GM19438 (cell line): ENCODE measurements around the gene FOXO4.

Source experiments
- ATAC-seq: cut with Tn5 transposase; IDR thresholded peaks from one replicate; pipeline ENCODE4 v1.9.1; 2021; ENCODE audit warnings: low read depth; ENCODE audit not compliant: unreplicated experiment

Gene FOXO4

GRCh38 chrX:71131510-71131909 lies 35.9 kb downstream of the FOXO4 start:
- ATAC-seq = no peak

DNA sequence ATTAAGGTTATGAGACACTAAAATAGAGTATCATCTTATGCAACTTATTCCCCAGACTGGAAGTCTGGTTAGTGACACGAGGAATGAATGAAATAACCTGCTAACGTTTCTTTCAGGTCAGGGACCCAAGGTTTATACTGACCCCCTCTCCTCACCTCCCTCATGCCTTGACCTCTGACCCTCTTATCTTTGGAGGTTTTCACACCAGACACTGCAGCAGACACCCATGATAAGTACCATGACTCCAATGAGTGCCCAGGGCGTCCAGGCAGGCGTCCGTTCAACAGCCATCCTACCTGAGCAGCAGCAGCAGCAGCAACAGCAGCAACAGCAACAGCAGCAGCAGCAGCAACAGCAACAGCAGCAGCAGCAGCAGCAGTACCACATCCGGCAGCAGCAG lies 44.8 kb downstream of the FOXO4 start:
- ATAC-seq = no peak

GRCh38 chrX:71143508-71143907 lies 47.9 kb downstream of the FOXO4 start:
- no peak for ATAC-seq

DNA sequence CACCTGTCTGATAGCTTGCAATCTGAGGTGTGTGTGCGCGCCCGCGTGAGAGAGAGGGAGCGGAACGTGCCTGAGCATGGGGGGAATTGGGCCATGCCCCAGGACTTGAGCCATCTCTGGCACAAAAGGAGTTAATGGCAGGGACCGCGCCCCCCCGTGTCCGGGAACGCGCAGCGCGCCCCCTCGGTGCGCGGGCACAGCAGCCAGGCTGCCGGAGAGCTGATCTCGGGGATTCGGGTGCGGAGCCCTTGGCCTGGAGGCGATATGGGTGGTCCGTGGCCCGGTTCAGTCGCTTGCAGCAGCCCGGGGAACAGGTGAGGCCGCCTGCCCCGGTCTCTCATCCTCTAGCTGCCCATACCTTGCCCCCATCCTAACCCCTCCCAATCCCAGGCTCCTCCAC lies 49.0 kb downstream of the FOXO4 start, which contains the start of gene NLGN3:
TSS of gene NLGN3 (plus strand) at position 191 of the 400 bp plus-strand sequence. CDS start 2,909 bp downstream, outside the sequence.
- ATAC-seq = no peak

GRCh38 chrX:71147496-71148277 lies 52.0 kb downstream of the FOXO4 start:
- ATAC-seq = no peak

GRCh38 chrX:71148278-71148663 lies 52.6 kb downstream of the FOXO4 start:
- ATAC-seq = no peak

- no peak for ATAC-seq
Observed at GRCh38 chrX:71151366-71151765, 55.7 kb downstream of the FOXO4 start.
